ENCODE data around the gene SOX14.

DNA sequence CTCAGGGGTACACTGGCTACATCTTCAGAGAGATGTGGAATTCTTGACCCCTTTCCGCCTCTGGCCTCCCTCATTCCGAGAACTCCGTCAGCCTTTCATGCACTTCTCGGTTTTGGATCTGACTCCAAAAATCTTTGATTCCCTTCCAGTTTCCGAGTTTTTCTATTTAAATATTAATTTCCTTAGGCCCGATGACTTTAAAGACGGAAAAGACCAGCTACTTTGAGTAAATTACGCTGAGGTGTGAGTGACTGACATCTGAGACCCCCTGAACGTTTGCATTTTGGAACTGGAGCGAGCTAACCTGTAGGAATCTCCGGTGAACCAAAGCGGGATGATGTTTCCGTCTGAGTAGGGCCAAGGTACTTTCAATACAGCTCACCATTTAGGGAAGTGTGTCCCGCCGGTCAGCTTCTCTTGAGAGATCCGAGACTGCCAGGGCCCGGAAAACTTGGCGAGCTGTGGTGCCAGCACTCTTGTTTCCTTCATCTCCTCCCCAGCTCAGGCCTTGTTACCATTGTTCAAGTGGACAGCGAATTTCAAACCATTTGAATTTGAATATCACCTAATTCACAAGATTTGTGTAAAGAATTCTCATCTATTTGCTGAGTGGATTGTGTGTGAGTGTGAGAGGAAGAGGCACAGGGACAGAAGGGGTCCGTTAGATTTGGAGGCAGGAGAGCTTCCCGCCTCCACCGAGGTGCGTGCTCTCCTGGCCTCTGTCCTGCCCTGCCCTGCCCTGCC lies 5.4 kb downstream of the SOX14 start:
- TF ChIP-seq, protein P1, sequence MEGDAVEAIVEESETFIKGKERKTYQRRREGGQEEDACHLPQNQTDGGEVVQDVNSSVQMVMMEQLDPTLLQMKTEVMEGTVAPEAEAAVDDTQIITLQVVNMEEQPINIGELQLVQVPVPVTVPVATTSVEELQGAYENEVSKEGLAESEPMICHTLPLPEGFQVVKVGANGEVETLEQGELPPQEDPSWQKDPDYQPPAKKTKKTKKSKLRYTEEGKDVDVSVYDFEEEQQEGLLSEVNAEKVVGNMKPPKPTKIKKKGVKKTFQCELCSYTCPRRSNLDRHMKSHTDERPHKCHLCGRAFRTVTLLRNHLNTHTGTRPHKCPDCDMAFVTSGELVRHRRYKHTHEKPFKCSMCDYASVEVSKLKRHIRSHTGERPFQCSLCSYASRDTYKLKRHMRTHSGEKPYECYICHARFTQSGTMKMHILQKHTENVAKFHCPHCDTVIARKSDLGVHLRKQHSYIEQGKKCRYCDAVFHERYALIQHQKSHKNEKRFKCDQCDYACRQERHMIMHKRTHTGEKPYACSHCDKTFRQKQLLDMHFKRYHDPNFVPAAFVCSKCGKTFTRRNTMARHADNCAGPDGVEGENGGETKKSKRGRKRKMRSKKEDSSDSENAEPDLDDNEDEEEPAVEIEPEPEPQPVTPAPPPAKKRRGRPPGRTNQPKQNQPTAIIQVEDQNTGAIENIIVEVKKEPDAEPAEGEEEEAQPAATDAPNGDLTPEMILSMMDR (IDR thresholded peaks at IDR 0.05 in 4 of 5, conservative IDR thresholded peaks at IDR 0.05 in 1 of 5): no peak
- no peak for TF ChIP-seq POLR2A (IDR thresholded peaks at IDR 0.05)
